Measurements from ENCODE around the gene C2CD5. TPM values are rescaled to one million over a fixed set of nuclear protein-coding genes. Genes with fewer than 3 reads are reported as not detected.
"Not testable (repeated sequence)": the region's sequence is repeated elsewhere in the genome, so short reads cannot be mapped to it uniquely, and the experiment has no call there.

C2CD5 gene
- polyA plus RNA-seq, 4 donors: 15.4 to 63.3 (median 23.4) TPM

GRCh38 chr12:22514875-22515274 is 29.5 kb downstream of the C2CD5 start:
- FAIRE-seq (no peak), DNase-seq (no peak)
- no peaks in the 10 kb centered on the region for H3K27me3 ChIP-seq (ENCODE audit: control insufficient read depth in 3 of 3, insufficient read depth in 3 of 3, low read length in 3 of 3)
- WGBS, 3 donors: 81 to 100% (median 94%) methylated on average over 1 of the region's 1 CpG
- no peak overlapping the region for H3K4me3 ChIP-seq (ENCODE audit: low read depth in 1 of 3, low read length in 3 of 3)
- H3K9me3 ChIP-seq (ENCODE audit: control insufficient read depth in 2 of 2, insufficient read depth in 1 of 2, low read depth in 1 of 2, low read length in 1 of 2): no peaks in the 10 kb centered on the region
- no peak overlapping the region for H3K27ac ChIP-seq (ENCODE audit: low read depth in 1 of 3, low read length in 2 of 3)
- H3K36me3 ChIP-seq (ENCODE audit: control insufficient read depth in 3 of 3, insufficient read depth in 2 of 3, low read depth in 1 of 3, low read length in 3 of 3): peaks cover 2 to 8% (median 4%) of the 10 kb centered on the region in 3 donors
- H3K4me1 ChIP-seq (ENCODE audit: control insufficient read depth in 3 of 3, insufficient read depth in 2 of 3, low read depth in 1 of 3, low read length in 2 of 3): no peaks in the 10 kb centered on the region

- Histone ChIP-seq H3K27me3 (ENCODE audit: control insufficient read depth in 3 of 3, insufficient read depth in 3 of 3, low read length in 3 of 3) (no peaks in the 10 kb centered on the region), H3K9me3 (ENCODE audit: control insufficient read depth in 2 of 2, insufficient read depth in 1 of 2, low read depth in 1 of 2, low read length in 1 of 2) (no peaks in the 10 kb centered on the region), H3K4me1 (ENCODE audit: control insufficient read depth in 3 of 3, insufficient read depth in 2 of 3, low read depth in 1 of 3, low read length in 2 of 3) (no peaks in the 10 kb centered on the region), H3K4me3 (ENCODE audit: low read depth in 1 of 3, low read length in 3 of 3) (no peak overlapping the region), H3K27ac (ENCODE audit: low read depth in 1 of 3, low read length in 2 of 3) (no peak overlapping the region), H3K36me3 (ENCODE audit: control insufficient read depth in 3 of 3, insufficient read depth in 2 of 3, low read depth in 1 of 3, low read length in 3 of 3) (peaks cover 2 to 19% (median 5%) of the 10 kb centered on the region in 3 donors)
- DNase-seq (no peak), FAIRE-seq (no peak)
- WGBS, 3 donors: 94 to 100% (median 98%) methylated on average over 2 of the region's 2 CpGs
Measured at GRCh38 chr12:22505826-22506225, 38.5 kb downstream of the C2CD5 start.

GRCh38 chr12:22500100-22500499 is 44.2 kb downstream of the C2CD5 start:
- WGBS, 3 donors: 81 to 94% (median 86%) methylated on average over 4 of the region's 4 CpGs
- no peaks in the 10 kb centered on the region for H3K27me3 ChIP-seq (ENCODE audit: control insufficient read depth in 3 of 3, insufficient read depth in 3 of 3, low read length in 3 of 3)
- no peaks in the 10 kb centered on the region for H3K4me1 ChIP-seq (ENCODE audit: control insufficient read depth in 3 of 3, insufficient read depth in 2 of 3, low read depth in 1 of 3, low read length in 2 of 3)
- peaks cover 0 to 10% (median 2%) of the 10 kb centered on the region in 3 donors for H3K36me3 ChIP-seq (ENCODE audit: control insufficient read depth in 3 of 3, insufficient read depth in 2 of 3, low read depth in 1 of 3, low read length in 3 of 3)
- H3K4me3 ChIP-seq (ENCODE audit: low read depth in 1 of 3, low read length in 3 of 3): no peak overlapping the region
- no peak for DNase-seq
- no peaks in the 10 kb centered on the region for H3K9me3 ChIP-seq (ENCODE audit: control insufficient read depth in 2 of 2, insufficient read depth in 1 of 2, low read depth in 1 of 2, low read length in 1 of 2)
- H3K27ac ChIP-seq (ENCODE audit: low read depth in 1 of 3, low read length in 2 of 3): no peak overlapping the region
- no peak for FAIRE-seq

- Histone ChIP-seq H3K36me3 (ENCODE audit: control insufficient read depth in 3 of 3, insufficient read depth in 2 of 3, low read depth in 1 of 3, low read length in 3 of 3) (peaks cover 0 to 9% (median 2%) of the 10 kb centered on the region in 3 donors), H3K27me3 (ENCODE audit: control insufficient read depth in 3 of 3, insufficient read depth in 3 of 3, low read length in 3 of 3) (no peaks in the 10 kb centered on the region), H3K9me3 (ENCODE audit: control insufficient read depth in 2 of 2, insufficient read depth in 1 of 2, low read depth in 1 of 2, low read length in 1 of 2) (no peaks in the 10 kb centered on the region), H3K27ac (ENCODE audit: low read depth in 1 of 3, low read length in 2 of 3) (no peak overlapping the region), H3K4me3 (ENCODE audit: low read depth in 1 of 3, low read length in 3 of 3) (no peak overlapping the region), H3K4me1 (ENCODE audit: control insufficient read depth in 3 of 3, insufficient read depth in 2 of 3, low read depth in 1 of 3, low read length in 2 of 3) (no peaks in the 10 kb centered on the region)
- DNase-seq (no peak), FAIRE-seq (no peak)
- WGBS, 3 donors: 76 to 81% (median 77%) methylated on average over 2 of the region's 2 CpGs
Measured at GRCh38 chr12:22499445-22499844, 44.9 kb downstream of the C2CD5 start.

GRCh38 chr12:22494319-22494718 is 50.0 kb downstream of the C2CD5 start:
- DNase-seq: no peak
- H3K9me3 ChIP-seq (ENCODE audit: control insufficient read depth in 2 of 2, insufficient read depth in 1 of 2, low read depth in 1 of 2, low read length in 1 of 2): no peaks in the 10 kb centered on the region
- H3K36me3 ChIP-seq (ENCODE audit: control insufficient read depth in 3 of 3, insufficient read depth in 2 of 3, low read depth in 1 of 3, low read length in 3 of 3): peaks cover 5 to 6% (median 5%) of the 10 kb centered on the region in 3 donors
- no peak for FAIRE-seq
- no peaks in the 10 kb centered on the region for H3K27me3 ChIP-seq (ENCODE audit: control insufficient read depth in 3 of 3, insufficient read depth in 3 of 3, low read length in 3 of 3)
- WGBS, 3 donors: 97 to 98% (median 98%) methylated on average over 1 of the region's 1 CpG
- H3K4me1 ChIP-seq (ENCODE audit: control insufficient read depth in 3 of 3, insufficient read depth in 2 of 3, low read depth in 1 of 3, low read length in 2 of 3): no peaks in the 10 kb centered on the region
- H3K27ac ChIP-seq (ENCODE audit: low read depth in 1 of 3, low read length in 2 of 3): no peak overlapping the region
- no peak overlapping the region for H3K4me3 ChIP-seq (ENCODE audit: low read depth in 1 of 3, low read length in 3 of 3)

- no peaks in the 10 kb centered on the region for H3K9me3 ChIP-seq (ENCODE audit: control insufficient read depth in 2 of 2, insufficient read depth in 1 of 2, low read depth in 1 of 2, low read length in 1 of 2)
- 93 to 100% (median 95%) methylated on average over 1 of the region's 1 CpG for WGBS, 3 donors
- H3K4me3 ChIP-seq (ENCODE audit: low read depth in 1 of 3, low read length in 3 of 3): no peak overlapping the region
- no peaks in the 10 kb centered on the region for H3K27me3 ChIP-seq (ENCODE audit: control insufficient read depth in 3 of 3, insufficient read depth in 3 of 3, low read length in 3 of 3)
- no peak for DNase-seq
- no peaks in the 10 kb centered on the region for H3K4me1 ChIP-seq (ENCODE audit: control insufficient read depth in 3 of 3, insufficient read depth in 2 of 3, low read depth in 1 of 3, low read length in 2 of 3)
- no peak for FAIRE-seq
- H3K27ac ChIP-seq (ENCODE audit: low read depth in 1 of 3, low read length in 2 of 3): no peak overlapping the region
- peaks cover 5 to 10% (median 7%) of the 10 kb centered on the region in 3 donors for H3K36me3 ChIP-seq (ENCODE audit: control insufficient read depth in 3 of 3, insufficient read depth in 2 of 3, low read depth in 1 of 3, low read length in 3 of 3)
Measured at GRCh38 chr12:22491034-22491433, 53.3 kb downstream of the C2CD5 start.

GRCh38 chr12:22488478-22488877 is 55.9 kb downstream of the C2CD5 start:
- Histone ChIP-seq H3K9me3 (ENCODE audit: control insufficient read depth in 2 of 2, insufficient read depth in 1 of 2, low read depth in 1 of 2, low read length in 1 of 2) (no peaks in the 10 kb centered on the region), H3K4me1 (ENCODE audit: control insufficient read depth in 3 of 3, insufficient read depth in 2 of 3, low read depth in 1 of 3, low read length in 2 of 3) (no peaks in the 10 kb centered on the region), H3K27ac (ENCODE audit: low read depth in 1 of 3, low read length in 2 of 3) (no peak overlapping the region), H3K36me3 (ENCODE audit: control insufficient read depth in 3 of 3, insufficient read depth in 2 of 3, low read depth in 1 of 3, low read length in 3 of 3) (peaks cover 7 to 12% (median 11%) of the 10 kb centered on the region in 3 donors), H3K27me3 (ENCODE audit: control insufficient read depth in 3 of 3, insufficient read depth in 3 of 3, low read length in 3 of 3) (no peaks in the 10 kb centered on the region), H3K4me3 (ENCODE audit: low read depth in 1 of 3, low read length in 3 of 3) (no peak overlapping the region)
- DNase-seq: no peak
- no peak for FAIRE-seq
- 94 to 98% (median 97%) methylated on average over 3 of the region's 3 CpGs for WGBS, 3 donors

GRCh38 chr12:22487683-22488082 is 56.7 kb downstream of the C2CD5 start:
- not testable (repeated sequence) for FAIRE-seq; DNase-seq; H3K4me1 ChIP-seq (ENCODE audit: control insufficient read depth in 3 of 3, insufficient read depth in 2 of 3, low read depth in 1 of 3, low read length in 2 of 3); H3K4me3 ChIP-seq (ENCODE audit: low read depth in 1 of 3, low read length in 3 of 3); H3K9me3 ChIP-seq (ENCODE audit: control insufficient read depth in 2 of 2, insufficient read depth in 1 of 2, low read depth in 1 of 2, low read length in 1 of 2); H3K27ac ChIP-seq (ENCODE audit: low read depth in 1 of 3, low read length in 2 of 3); H3K27me3 ChIP-seq (ENCODE audit: control insufficient read depth in 3 of 3, insufficient read depth in 3 of 3, low read length in 3 of 3)
- WGBS, 3 donors: 95 to 100% (median 97%) methylated on average over 3 of the region's 3 CpGs
- H3K36me3 ChIP-seq (ENCODE audit: control insufficient read depth in 3 of 3, insufficient read depth in 2 of 3, low read depth in 1 of 3, low read length in 3 of 3): peaks cover 7 to 12% (median 11%) of the 10 kb centered on the region in 3 donors

- H3K27me3 ChIP-seq (ENCODE audit: control insufficient read depth in 3 of 3, insufficient read depth in 3 of 3, low read length in 3 of 3): no peaks in the 10 kb centered on the region
- no peak for FAIRE-seq
- H3K4me1 ChIP-seq (ENCODE audit: control insufficient read depth in 3 of 3, insufficient read depth in 2 of 3, low read depth in 1 of 3, low read length in 2 of 3): no peaks in the 10 kb centered on the region
- no peak overlapping the region for H3K4me3 ChIP-seq (ENCODE audit: low read depth in 1 of 3, low read length in 3 of 3)
- peaks cover 4 to 9% (median 8%) of the 10 kb centered on the region in 3 donors for H3K36me3 ChIP-seq (ENCODE audit: control insufficient read depth in 3 of 3, insufficient read depth in 2 of 3, low read depth in 1 of 3, low read length in 3 of 3)
- no peak for DNase-seq
- 16 to 62% (median 41%) methylated on average over 5 of the region's 5 CpGs for WGBS, 3 donors
- H3K27ac ChIP-seq (ENCODE audit: low read depth in 1 of 3, low read length in 2 of 3): no peak overlapping the region
- no peaks in the 10 kb centered on the region for H3K9me3 ChIP-seq (ENCODE audit: control insufficient read depth in 2 of 2, insufficient read depth in 1 of 2, low read depth in 1 of 2, low read length in 1 of 2)
Measured at GRCh38 chr12:22481547-22482104, 62.7 kb downstream of the C2CD5 start.
